ENCODE data around the gene TINAGL1. TPM values are rescaled to one million over a fixed set of nuclear protein-coding genes. Genes with fewer than 3 reads are reported as not detected.

Gene TINAGL1
- total and polyA plus RNA-seq, 10 donors = 18.5 to 393 (median 229) TPM

DNA sequence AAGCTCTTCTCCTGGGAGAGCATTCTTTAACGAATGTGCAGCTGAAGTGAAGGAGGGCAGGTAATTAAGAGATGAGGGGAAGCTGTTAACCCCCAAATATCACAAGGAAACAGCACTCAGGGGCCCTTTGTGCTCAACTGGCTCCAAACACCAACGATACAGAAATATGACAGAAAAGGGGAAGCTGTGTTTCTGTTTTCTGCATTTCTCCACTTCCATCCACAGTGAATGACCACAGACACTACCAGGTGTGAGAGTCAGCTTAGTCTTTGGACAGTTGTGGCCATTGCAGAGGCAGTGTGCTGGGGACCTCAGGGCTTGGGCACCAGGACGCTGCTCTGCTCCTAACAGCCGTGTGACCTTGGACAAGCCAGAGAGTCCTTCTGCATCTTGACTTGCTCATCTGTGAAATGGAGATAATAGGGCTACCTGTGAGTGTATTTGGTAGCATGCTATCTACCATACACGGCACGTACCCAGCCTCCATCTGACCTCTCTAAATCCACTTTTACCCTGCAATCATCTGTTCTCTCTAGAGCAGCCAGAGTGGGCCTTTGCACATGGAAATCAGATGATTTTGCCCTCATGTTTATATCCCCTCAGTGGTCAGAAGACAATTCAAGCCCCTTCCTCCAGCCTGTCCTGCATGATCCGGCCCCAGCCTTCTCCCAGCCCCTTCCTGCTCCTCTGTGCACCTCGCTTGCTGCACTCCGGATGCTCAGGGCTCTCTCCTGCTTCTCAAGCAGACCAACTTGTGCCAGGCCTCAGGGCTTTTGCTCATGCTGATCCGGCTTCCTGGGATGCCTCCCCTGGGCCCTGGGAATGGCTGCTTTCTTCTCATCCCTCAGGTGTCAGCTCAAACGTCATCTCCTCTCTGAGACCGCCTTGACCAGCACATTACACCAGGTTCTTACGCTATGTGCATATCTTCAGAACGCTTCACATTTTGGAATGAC lies 4.7 kb upstream of the TINAGL1 start:
- 65 to 73% (median 71%) methylated on average over 13 to 14 of the region's 14 CpGs for WGBS, 5 donors
- TF ChIP-seq POLR2AphosphoS5 (IDR thresholded peaks at IDR 0.05) (no peak), CTCF (IDR thresholded peaks at IDR 0.05 in 8 of 11, conservative IDR thresholded peaks at IDR 0.05 in 3 of 11) (no peak), POLR2A (IDR thresholded peaks at IDR 0.05) (no peak)
- Histone ChIP-seq H3K27ac (peak overlapping the region in 6 of 8 donors; percentile 6 to 66 (median 19)), H3K4me1 (peaks cover 18 to 86% (median 63%) of the 10 kb centered on the region in 6 donors), H3K27me3 (replicated peaks in 1 of 7) (peaks cover 0 to 18% (median 3%) of the 10 kb centered on the region in 7 donors), H3K9me3 (no peaks in the 10 kb centered on the region), H3K36me3 (no peaks in the 10 kb centered on the region), H3K4me3 (no peak overlapping the region)
- intact Hi-C loops (cut with DNase I; ENCODE audit: low total_unique reads) = loop anchor here (10.0 kb wide), 1 partner anchor 223 kb away; no protein-coding TSS in a partner anchor
- peak; percentile 18 for DNase-seq

DNA sequence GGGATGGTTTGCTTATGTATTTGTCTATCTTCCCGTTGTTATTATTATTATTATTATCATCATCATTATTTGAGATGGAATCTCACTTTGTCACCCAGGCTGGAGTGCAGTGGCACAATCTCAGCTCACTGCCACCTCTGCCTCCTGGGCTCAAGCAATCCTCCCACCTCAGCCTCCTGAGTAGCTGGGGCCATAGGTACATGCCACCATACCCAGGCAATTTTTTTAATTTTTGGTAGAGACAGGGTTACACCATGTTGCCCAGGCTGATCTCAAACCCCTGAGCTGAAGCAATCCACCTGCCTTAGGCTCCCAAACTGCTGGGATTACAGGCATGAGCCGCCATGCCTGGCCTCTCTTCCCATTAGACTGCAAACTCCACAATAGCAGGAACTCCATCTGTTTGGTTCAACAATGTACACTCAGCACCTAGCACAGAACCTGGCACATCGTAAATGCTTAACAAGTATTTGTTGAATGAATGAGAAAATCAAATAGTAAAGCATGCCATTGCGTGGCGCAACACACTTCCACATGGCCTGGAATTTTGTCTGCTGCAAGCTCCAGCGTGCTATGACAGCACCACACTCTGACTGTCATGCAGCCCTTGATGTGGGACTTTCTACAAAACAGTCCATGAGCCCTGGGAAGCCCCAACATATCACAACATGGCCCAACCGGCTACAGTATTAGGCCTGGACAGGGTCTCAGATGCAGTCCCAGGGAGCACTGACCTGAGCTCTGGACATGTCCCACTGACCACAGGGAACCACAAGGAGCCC lies 3.8 kb upstream of the TINAGL1 start:
- peaks cover 0 to 27% (median 6%) of the 10 kb centered on the region in 7 donors for H3K27me3 ChIP-seq (replicated peaks in 1 of 7)
- WGBS, 5 donors = 69 to 91% (median 87%) methylated on average over 7 of the region's 7 CpGs
- no peaks in the 10 kb centered on the region for H3K9me3 ChIP-seq
- peak overlapping the region in 6 of 8 donors; percentile 39 to 92 (median 76) for H3K27ac ChIP-seq
- peaks cover 18 to 86% (median 64%) of the 10 kb centered on the region in 6 donors for H3K4me1 ChIP-seq
- TF ChIP-seq POLR2AphosphoS5 (IDR thresholded peaks at IDR 0.05) (peak in 1 of 3 donors; percentile 25), POLR2A (IDR thresholded peaks at IDR 0.05) (no peak)
- no peaks in the 10 kb centered on the region for H3K36me3 ChIP-seq
- no peak overlapping the region for H3K4me3 ChIP-seq
- intact Hi-C loops (cut with DNase I; ENCODE audit: low total_unique reads) = loop anchor here (10.0 kb wide), 1 partner anchor 222 kb away; no protein-coding TSS in a partner anchor
- DNase-seq = no peak

GRCh38 chr1:31573261-31573660 lies 3.1 kb upstream of the TINAGL1 start:
- TF ChIP-seq POLR2A (IDR thresholded peaks at IDR 0.05) (no peak), POLR2AphosphoS5 (IDR thresholded peaks at IDR 0.05) (no peak), CTCF (IDR thresholded peaks at IDR 0.05 in 8 of 11, conservative IDR thresholded peaks at IDR 0.05 in 3 of 11) (no peak)
- DNase-seq = no peak
- WGBS, 5 donors = 57 to 90% (median 85%) methylated on average over 3 to 8 of the region's 8 CpGs
- H3K27me3 ChIP-seq (replicated peaks in 1 of 7) = peaks cover 0 to 31% (median 6%) of the 10 kb centered on the region in 7 donors
- H3K4me3 ChIP-seq = no peak overlapping the region
- no peaks in the 10 kb centered on the region for H3K9me3 ChIP-seq
- peak overlapping the region; percentile 39 to 92 (median 66) for H3K27ac ChIP-seq
- peaks cover 18 to 80% (median 63%) of the 10 kb centered on the region in 6 donors for H3K4me1 ChIP-seq
- no peaks in the 10 kb centered on the region for H3K36me3 ChIP-seq
- intact Hi-C loops (cut with DNase I; ENCODE audit: low total_unique reads) = loop anchor here (10.0 kb wide), 1 partner anchor 222 kb away; no protein-coding TSS in a partner anchor

- H3K27ac ChIP-seq = peak overlapping the region in 6 of 8 donors; percentile 63 to 92 (median 87)
- no peaks in the 10 kb centered on the region for H3K9me3 ChIP-seq
- H3K36me3 ChIP-seq = no peaks in the 10 kb centered on the region
- no peak for TF ChIP-seq POLR2AphosphoS5 (IDR thresholded peaks at IDR 0.05)
- no peak for TF ChIP-seq CTCF (IDR thresholded peaks at IDR 0.05 in 8 of 11, conservative IDR thresholded peaks at IDR 0.05 in 3 of 11)
- TF ChIP-seq POLR2A (IDR thresholded peaks at IDR 0.05) = no peak
- 44 to 69% (median 55%) methylated on average over 9 to 10 of the region's 10 CpGs for WGBS, 5 donors
- peak overlapping the region in 1 of 8 donors; percentile 77 for H3K4me3 ChIP-seq
- intact Hi-C loops (cut with DNase I; ENCODE audit: low total_unique reads) = loop anchor here (10.0 kb wide), 1 partner anchor 220 kb away; no protein-coding TSS in a partner anchor
- H3K27me3 ChIP-seq (replicated peaks in 1 of 7) = peaks cover 0 to 31% (median 6%) of the 10 kb centered on the region in 7 donors
- DNase-seq = no peak
- peaks cover 18 to 68% (median 53%) of the 10 kb centered on the region in 6 donors for H3K4me1 ChIP-seq
These were observed 1.5 kb upstream of the TINAGL1 start for GRCh38 chr1:31574749-31575368.

Measured in spleen (tissue), 11 donors.